ENCODE data around the gene MYH15.

The MYH15 gene

GRCh38 chr3:108469126-108469525 lies 41.3 kb downstream of the MYH15 start:
- no peak for DNase-seq

GRCh38 chr3:108468577-108468976 lies 41.8 kb downstream of the MYH15 start:
- DNase-seq: no peak

- DNase-seq: no peak
Observed at GRCh38 chr3:108462899-108463298, 47.5 kb downstream of the MYH15 start.

- no peak for DNase-seq
Observed at GRCh38 chr3:108461661-108462111, 48.7 kb downstream of the MYH15 start.

GRCh38 chr3:108459225-108459624 lies 51.2 kb downstream of the MYH15 start:
- no peak for DNase-seq

GRCh38 chr3:108455212-108455705 lies 55.1 kb downstream of the MYH15 start:
- no peak for DNase-seq

- DNase-seq: no peak
Observed at GRCh38 chr3:108453565-108453964, 56.8 kb downstream of the MYH15 start.

GRCh38 chr3:108450444-108450843 lies 60.0 kb downstream of the MYH15 start:
- DNase-seq: no peak

GRCh38 chr3:108448593-108448992 lies 61.8 kb downstream of the MYH15 start:
- no peak for DNase-seq

- no peak for DNase-seq
Observed at GRCh38 chr3:108447096-108447847, 63.1 kb downstream of the MYH15 start.

- no peak for DNase-seq
Observed at GRCh38 chr3:108442281-108442680, 68.1 kb downstream of the MYH15 start.

GRCh38 chr3:108441518-108441917 lies 68.9 kb downstream of the MYH15 start:
- no peak for DNase-seq

- DNase-seq: peak; percentile 62
Observed at GRCh38 chr3:108441071-108441507, 69.3 kb downstream of the MYH15 start.

- no peak for DNase-seq
Observed at GRCh38 chr3:108438542-108438941, 71.9 kb downstream of the MYH15 start.

GRCh38 chr3:108437439-108437838 lies 73.0 kb downstream of the MYH15 start:
- no peak for DNase-seq

GRCh38 chr3:108433928-108434327 lies 76.5 kb downstream of the MYH15 start:
- DNase-seq: no peak

GRCh38 chr3:108432431-108432830 lies 78.0 kb downstream of the MYH15 start:
- DNase-seq: no peak

GRCh38 chr3:108430540-108430939 lies 79.9 kb downstream of the MYH15 start:
- DNase-seq: no peak

GRCh38 chr3:108428586-108428985 lies 81.8 kb downstream of the MYH15 start:
- DNase-seq: no peak

- no peak for DNase-seq
Observed at GRCh38 chr3:108420926-108421325, 89.5 kb downstream of the MYH15 start.

- DNase-seq: no peak
Observed at GRCh38 chr3:108416111-108416869, 94.1 kb downstream of the MYH15 start.

- DNase-seq: no peak
Observed at GRCh38 chr3:108415661-108416060, 94.7 kb downstream of the MYH15 start.

- no peak for DNase-seq
Observed at GRCh38 chr3:108414007-108414406, 96.4 kb downstream of the MYH15 start.

GRCh38 chr3:108412121-108412750 lies 98.2 kb downstream of the MYH15 start:
- DNase-seq: no peak
